ENCODE measurements around the gene DNAAF8.

The DNAAF8 gene

DNA sequence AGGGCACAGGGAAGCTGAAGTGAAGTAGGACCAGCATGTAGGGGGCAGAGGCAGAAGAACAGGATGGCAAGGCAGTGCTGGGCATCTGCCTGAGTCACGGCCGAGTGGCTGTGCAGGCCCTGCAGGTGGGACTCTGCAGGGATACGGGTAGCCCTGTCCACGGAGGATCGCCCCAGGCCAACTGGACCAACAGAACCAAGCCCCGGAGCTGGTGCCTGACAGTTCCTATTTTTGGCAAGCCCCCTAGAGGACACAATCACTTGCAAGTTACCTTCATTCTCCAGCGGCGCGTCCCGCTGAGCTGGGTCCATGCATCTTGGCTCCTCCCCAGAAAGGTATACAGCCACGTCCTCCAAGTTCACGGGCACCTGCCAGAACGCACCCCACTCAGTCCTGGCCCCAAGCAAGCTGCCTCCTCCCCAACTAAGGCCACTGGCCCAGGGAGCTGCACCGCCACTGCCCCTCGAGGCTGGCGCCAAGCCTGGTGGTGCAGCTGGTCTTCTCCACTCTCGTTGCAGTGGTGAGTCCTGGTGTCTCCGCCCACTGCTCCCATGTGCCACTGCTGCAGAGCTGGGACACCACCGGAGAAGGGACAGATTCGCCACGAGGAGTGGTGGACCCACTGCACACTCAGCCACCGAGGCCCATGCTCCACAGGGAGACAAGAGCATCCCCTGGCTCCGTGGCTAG, 26.0 kb downstream of the DNAAF8 start:
- no peak for DNase-seq (ENCODE audit: low spot score)
- TF ChIP-seq, protein P1, sequence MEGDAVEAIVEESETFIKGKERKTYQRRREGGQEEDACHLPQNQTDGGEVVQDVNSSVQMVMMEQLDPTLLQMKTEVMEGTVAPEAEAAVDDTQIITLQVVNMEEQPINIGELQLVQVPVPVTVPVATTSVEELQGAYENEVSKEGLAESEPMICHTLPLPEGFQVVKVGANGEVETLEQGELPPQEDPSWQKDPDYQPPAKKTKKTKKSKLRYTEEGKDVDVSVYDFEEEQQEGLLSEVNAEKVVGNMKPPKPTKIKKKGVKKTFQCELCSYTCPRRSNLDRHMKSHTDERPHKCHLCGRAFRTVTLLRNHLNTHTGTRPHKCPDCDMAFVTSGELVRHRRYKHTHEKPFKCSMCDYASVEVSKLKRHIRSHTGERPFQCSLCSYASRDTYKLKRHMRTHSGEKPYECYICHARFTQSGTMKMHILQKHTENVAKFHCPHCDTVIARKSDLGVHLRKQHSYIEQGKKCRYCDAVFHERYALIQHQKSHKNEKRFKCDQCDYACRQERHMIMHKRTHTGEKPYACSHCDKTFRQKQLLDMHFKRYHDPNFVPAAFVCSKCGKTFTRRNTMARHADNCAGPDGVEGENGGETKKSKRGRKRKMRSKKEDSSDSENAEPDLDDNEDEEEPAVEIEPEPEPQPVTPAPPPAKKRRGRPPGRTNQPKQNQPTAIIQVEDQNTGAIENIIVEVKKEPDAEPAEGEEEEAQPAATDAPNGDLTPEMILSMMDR (IDR thresholded peaks at IDR 0.05; ENCODE audit: extremely low read depth, missing control alignments), result no peak

DNA sequence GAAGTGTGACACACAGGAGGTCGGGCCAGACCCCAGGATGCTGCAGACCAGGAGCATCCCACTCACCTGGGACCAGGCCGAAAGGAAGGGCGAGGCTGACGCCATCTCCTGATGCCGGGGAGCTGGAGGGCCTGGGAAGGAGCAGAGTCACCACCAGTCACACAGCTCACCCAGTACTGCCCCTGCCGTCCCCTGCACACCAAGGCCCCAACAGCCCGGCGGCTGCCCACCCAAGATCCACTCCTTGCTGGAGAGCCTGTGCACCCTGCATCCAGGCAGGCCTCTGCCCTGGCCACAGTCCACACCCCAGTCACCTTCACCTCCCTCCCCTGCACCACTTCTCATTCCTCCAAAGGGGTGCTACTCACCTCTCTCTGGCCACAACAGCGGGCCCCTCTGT, 27.9 kb downstream of the DNAAF8 start:
- DNase-seq (ENCODE audit: low spot score), result no peak
- TF ChIP-seq, protein P1 (IDR thresholded peaks at IDR 0.05; ENCODE audit: extremely low read depth, missing control alignments), result no peak

DNA sequence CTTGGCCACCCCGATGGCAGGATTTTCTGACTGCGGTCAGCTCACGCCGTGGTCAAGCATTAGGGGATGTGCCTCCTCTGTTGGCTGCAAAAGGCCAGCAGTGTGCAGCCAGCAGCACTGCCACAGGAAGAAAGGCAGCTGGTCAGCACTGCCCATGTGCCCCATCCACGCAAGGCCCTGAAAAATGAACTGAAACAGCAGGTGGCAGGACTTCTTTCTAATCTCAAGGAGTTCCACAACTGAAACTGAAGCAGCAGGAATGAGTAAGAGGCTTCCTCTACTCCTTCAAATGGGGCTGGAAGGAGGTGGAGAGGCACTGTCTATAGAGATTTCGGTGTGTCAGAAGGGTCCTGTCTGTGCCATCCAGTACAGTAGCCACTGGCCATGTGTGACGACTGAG, 29.5 kb downstream of the DNAAF8 start:
- no peak for DNase-seq (ENCODE audit: low spot score)

DNA sequence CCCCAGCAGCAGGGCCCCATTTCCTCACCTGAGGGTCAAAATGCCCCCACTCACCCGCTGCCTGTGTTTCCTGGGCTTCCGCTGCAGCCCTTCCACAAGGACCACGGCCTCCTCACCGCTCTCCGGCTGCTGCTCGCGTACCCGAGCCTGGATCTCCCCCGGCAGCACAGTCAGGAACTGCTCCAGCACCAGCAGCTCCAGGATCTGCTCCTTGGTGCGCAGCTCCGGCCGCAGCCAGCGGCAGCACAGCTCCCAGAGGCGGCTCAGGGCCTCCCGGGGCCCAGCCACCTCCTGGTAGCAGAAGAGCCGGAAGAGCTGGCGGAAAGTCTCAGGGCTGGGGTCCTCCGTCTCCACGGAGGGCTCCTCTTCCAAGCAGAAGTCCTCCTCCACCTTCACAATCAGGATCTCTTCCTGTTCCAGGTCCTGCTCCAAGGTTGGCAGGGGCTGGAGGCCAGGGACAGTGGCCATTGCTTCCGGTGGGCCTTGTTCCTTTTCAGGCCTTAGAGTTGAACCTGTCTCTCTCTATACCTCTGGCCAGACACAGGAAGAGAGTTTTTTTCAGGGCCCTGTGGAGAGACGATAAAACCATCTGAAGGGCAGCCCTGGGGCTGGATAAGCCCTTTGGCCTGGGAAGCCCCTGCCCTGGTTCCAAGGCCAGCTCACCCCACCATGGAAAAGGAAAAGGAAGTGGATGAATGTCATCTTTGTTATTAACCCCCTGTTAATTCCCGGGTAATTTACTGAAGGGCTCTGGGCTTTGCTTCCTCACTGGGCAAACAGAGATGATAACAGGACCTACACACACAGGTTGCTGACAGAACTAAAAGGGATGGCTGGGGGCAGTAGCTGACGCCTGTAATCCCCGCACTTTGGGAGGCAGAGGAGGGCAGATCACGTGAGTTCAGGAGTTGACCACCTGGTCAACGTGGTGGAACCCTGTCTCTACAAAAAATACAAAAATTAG, 31.5 kb downstream of the DNAAF8 start:
- TF ChIP-seq, protein P1 (IDR thresholded peaks at IDR 0.05; ENCODE audit: extremely low read depth, missing control alignments), result no peak
- DNase-seq (ENCODE audit: low spot score), result no peak

More for the DNA sequence above, 29.5 kb downstream of the DNAAF8 start:
- TF ChIP-seq, protein P1 (IDR thresholded peaks at IDR 0.05; ENCODE audit: extremely low read depth, missing control alignments), result no peak

DNA sequence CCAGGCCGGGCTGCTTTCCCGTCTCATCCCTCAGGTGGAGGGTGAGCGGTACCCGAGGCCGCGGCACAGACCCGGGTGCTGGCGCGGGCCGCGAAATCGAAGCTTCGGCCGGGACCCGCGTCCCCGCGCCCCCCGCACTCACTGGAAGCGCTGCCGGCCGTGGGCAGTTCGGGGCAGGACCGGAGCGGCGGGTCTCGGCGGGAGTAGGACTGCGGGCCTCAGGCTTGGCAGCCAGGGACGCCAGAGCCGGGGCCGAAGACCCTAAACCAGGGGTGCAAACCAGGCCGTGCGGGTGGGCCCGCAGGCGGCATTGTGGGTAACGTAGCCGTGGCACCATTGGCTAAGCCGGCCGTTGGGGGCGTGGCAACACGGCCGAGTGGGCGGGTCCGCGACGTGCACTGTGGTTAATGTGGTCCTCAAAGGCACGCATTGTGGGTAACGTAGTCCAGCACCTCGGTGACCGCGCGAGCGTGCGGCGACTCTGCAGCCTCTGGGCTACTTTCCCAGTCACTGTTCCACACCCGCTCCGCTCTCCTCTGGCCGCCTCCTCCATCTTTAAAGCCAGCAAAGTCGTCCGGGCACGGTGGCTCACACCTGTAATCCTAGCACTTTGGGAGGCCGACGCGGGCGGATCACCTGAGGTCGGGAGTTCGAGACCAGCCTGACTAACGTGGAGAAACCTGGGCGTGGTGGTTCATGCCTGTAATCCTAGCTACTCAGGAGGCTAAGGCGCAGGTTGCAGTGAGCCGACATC, 32.7 kb downstream of the DNAAF8 start, which contains the start of gene ZNF500:
TSS of gene ZNF500 (minus strand) at position 288 of the 754 bp plus-strand sequence. CDS start 1,184 bp downstream, outside the sequence.
- peak; percentile 98 for DNase-seq (ENCODE audit: low spot score)
- TF ChIP-seq, protein P1 (IDR thresholded peaks at IDR 0.05; ENCODE audit: extremely low read depth, missing control alignments), result no peak

DNA sequence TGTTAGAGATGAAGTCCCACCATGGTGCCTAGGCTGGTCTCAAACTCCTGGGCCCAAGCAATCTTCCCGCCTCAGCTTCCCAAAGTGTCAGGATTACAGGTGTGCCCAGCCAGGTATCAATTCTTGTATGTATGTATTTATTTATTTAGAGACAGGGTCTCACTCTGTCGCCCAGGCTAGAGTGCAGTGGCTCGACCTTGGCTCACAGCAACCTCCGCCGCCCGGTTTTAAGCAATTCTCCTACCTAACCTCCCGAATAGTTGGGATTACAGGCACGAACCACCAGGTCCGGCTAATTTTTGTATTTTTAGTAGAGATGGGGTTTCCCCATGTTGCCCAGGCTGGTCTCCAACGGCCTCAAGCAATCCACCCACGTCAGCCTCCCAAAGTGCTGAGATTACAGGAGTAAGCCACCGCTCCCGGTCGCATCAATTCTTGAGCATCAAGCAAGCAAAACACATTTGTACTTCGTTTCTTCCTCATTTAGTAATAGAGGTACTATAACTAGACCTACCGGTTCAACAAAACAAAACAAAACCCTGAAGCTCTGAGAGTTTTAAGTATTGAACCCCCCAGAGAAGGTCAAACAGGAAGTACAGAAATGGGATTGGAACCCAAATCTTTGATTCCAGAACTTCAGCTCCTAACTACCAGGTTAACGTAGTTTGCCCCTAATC, 33.7 kb downstream of the DNAAF8 start:
- TF ChIP-seq, protein P1 (IDR thresholded peaks at IDR 0.05; ENCODE audit: extremely low read depth, missing control alignments), result no peak
- DNase-seq (ENCODE audit: low spot score), result no peak

Measured in GM20000 (cell line).